Mucosa of stomach (tissue), 1 donor: Measurements from ENCODE around the gene E2F4.
A peak's percentile ranks its signal among the peaks of the same experiment; 100 is the strongest.

ENCODE experiments used
- H3K27me3 ChIP-seq: one replicate; pipeline ENCODE4 v1.7.0; 2013; ENCODE audit warnings: mild to moderate bottlenecking, low read length; ENCODE audit not compliant: control insufficient read depth, insufficient read depth
- H3K36me3 ChIP-seq: one replicate; pipeline ENCODE4 v1.7.0; 2013; ENCODE audit warnings: low read length; ENCODE audit not compliant: control insufficient read depth, insufficient read depth
- H3K4me1 ChIP-seq: one replicate; pipeline ENCODE4 v1.7.0; 2013; ENCODE audit warnings: mild to moderate bottlenecking, low read length; ENCODE audit not compliant: control insufficient read depth, insufficient read depth
- H3K4me3 ChIP-seq: one replicate; pipeline ENCODE4 v1.7.0; 2013; ENCODE audit warnings: low read length
- H3K9ac ChIP-seq: one replicate; pipeline ENCODE4 v1.7.0; 2013; ENCODE audit warnings: mild to moderate bottlenecking, low read length, moderate library complexity
- H3K9me3 ChIP-seq: one replicate; pipeline ENCODE4 v1.7.0; 2013; ENCODE audit warnings: mild to moderate bottlenecking, low read length, moderate library complexity; ENCODE audit not compliant: control insufficient read depth
- donor health status: Pancreatic carcinoma.

E2F4 gene

GRCh38 chr16:67162506-67163163, 29.3 kb upstream of the E2F4 start:
- Histone ChIP-seq H3K27me3 (peaks cover 18% of the 10 kb centered on the region), H3K9me3 (no peaks in the 10 kb centered on the region), H3K4me3 (no peak overlapping the region), H3K36me3 (peaks cover 4% of the 10 kb centered on the region), H3K4me1 (peaks cover 39% of the 10 kb centered on the region), H3K9ac (no peak overlapping the region)

GRCh38 chr16:67163164-67163998, 28.6 kb upstream of the E2F4 start:
- Histone ChIP-seq H3K9me3 (no peaks in the 10 kb centered on the region), H3K27me3 (peaks cover 18% of the 10 kb centered on the region), H3K9ac (no peak overlapping the region), H3K4me1 (peaks cover 34% of the 10 kb centered on the region), H3K36me3 (peaks cover 4% of the 10 kb centered on the region), H3K4me3 (no peak overlapping the region)

GRCh38 chr16:67163999-67164558, 27.9 kb upstream of the E2F4 start:
- no peak overlapping the region for H3K9ac ChIP-seq
- H3K36me3 ChIP-seq, result peaks cover 4% of the 10 kb centered on the region
- H3K4me3 ChIP-seq, result no peak overlapping the region
- H3K4me1 ChIP-seq, result peaks cover 28% of the 10 kb centered on the region
- H3K27me3 ChIP-seq, result peaks cover 18% of the 10 kb centered on the region
- no peaks in the 10 kb centered on the region for H3K9me3 ChIP-seq

GRCh38 chr16:67164599-67165061, 27.3 kb upstream of the E2F4 start, which contains the start of gene HSF4:
Gene HSF4 (plus strand): TSS chr16:67164745. CDS start chr16:67164812, 67 bp downstream.
- Histone ChIP-seq H3K27me3 (peaks cover 18% of the 10 kb centered on the region), H3K9me3 (no peaks in the 10 kb centered on the region), H3K36me3 (peaks cover 4% of the 10 kb centered on the region), H3K9ac (peak within 1 kb of the TSS; percentile 47), H3K4me3 (no peak within 1 kb of the TSS), H3K4me1 (peaks cover 34% of the 10 kb centered on the region)

GRCh38 chr16:67165121-67166078, 26.6 kb upstream of the E2F4 start:
- Histone ChIP-seq H3K27me3 (peaks cover 18% of the 10 kb centered on the region), H3K4me3 (no peak overlapping the region), H3K9me3 (no peaks in the 10 kb centered on the region), H3K4me1 (peaks cover 39% of the 10 kb centered on the region), H3K36me3 (peaks cover 4% of the 10 kb centered on the region), H3K9ac (peak overlapping the region; percentile 47)

GRCh38 chr16:67166110-67166547, 25.8 kb upstream of the E2F4 start:
- no peak overlapping the region for H3K9ac ChIP-seq
- H3K27me3 ChIP-seq, result peaks cover 18% of the 10 kb centered on the region
- H3K36me3 ChIP-seq, result peaks cover 4% of the 10 kb centered on the region
- peaks cover 42% of the 10 kb centered on the region for H3K4me1 ChIP-seq
- no peaks in the 10 kb centered on the region for H3K9me3 ChIP-seq
- no peak overlapping the region for H3K4me3 ChIP-seq

GRCh38 chr16:67166598-67167168, 25.3 kb upstream of the E2F4 start:
- peaks cover 37% of the 10 kb centered on the region for H3K4me1 ChIP-seq
- H3K27me3 ChIP-seq, result peaks cover 18% of the 10 kb centered on the region
- no peak overlapping the region for H3K9ac ChIP-seq
- no peak overlapping the region for H3K4me3 ChIP-seq
- H3K9me3 ChIP-seq, result no peaks in the 10 kb centered on the region
- H3K36me3 ChIP-seq, result peaks cover 4% of the 10 kb centered on the region

GRCh38 chr16:67167588-67167987, 24.4 kb upstream of the E2F4 start:
- Histone ChIP-seq H3K4me3 (no peak overlapping the region), H3K27me3 (peaks cover 18% of the 10 kb centered on the region), H3K9ac (no peak overlapping the region), H3K36me3 (peaks cover 4% of the 10 kb centered on the region), H3K9me3 (no peaks in the 10 kb centered on the region), H3K4me1 (peaks cover 36% of the 10 kb centered on the region)

- peaks cover 4% of the 10 kb centered on the region for H3K36me3 ChIP-seq
- H3K27me3 ChIP-seq, result peaks cover 11% of the 10 kb centered on the region
- H3K9ac ChIP-seq, result no peak overlapping the region
- no peak overlapping the region for H3K4me3 ChIP-seq
- H3K4me1 ChIP-seq, result peaks cover 42% of the 10 kb centered on the region
- H3K9me3 ChIP-seq, result no peaks in the 10 kb centered on the region
These were observed 22.9 kb upstream of the E2F4 start for GRCh38 chr16:67169011-67169451.

GRCh38 chr16:67169642-67170167, 22.2 kb upstream of the E2F4 start:
- H3K9ac ChIP-seq, result peak overlapping the region; percentile 66
- H3K4me3 ChIP-seq, result peak overlapping the region; percentile 63
- H3K4me1 ChIP-seq, result peaks cover 45% of the 10 kb centered on the region
- H3K27me3 ChIP-seq, result peaks cover 11% of the 10 kb centered on the region
- H3K36me3 ChIP-seq, result peaks cover 4% of the 10 kb centered on the region
- H3K9me3 ChIP-seq, result no peaks in the 10 kb centered on the region
